ENCODE measurements around the gene B9D2.

DNA sequence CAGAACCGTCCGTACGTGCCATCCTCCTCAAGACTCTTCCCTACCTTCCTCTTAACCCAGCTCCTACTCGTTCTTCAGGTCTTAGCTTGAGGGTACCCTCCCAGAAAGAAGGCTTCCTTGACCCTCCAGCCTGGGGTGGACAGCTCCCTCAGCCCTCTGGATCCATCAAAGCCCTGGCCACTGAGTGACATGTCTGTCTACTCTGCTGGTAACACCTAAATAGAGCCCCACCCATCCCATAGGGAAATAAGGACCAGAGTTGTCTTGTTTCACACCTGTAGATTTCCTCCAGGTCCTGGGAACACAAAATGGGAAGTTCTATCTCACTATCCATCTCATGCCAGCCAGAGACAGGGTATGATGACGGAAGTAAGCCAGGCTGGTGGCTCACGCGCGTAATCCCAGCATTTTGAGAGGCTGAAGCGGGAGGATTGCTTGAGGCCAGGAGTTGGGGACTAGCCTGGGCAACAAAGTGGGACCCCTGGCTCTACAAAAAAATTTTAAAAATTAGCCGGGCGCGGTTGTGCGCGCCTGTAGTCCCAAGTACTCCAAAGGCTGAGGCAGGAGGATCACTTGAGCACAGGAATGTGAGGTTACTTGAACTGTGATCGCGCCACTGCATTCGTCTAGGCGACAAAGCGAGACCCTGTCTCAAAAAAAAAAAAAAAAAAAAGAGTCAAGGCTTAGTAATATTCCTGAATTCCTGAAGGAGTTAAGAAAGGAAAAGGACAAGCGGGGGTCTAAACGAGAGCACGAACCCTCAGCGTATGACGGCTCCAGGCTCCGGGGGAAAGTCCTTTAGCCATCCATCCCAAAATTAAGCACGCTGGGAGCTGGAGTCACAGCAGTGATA lies 54.5 kb downstream of the B9D2 start:
- no peak for TF ChIP-seq EZH2 (IDR thresholded peaks at IDR 0.05; ENCODE audit: low read length, unreplicated experiment)
- TF ChIP-seq, protein P1, sequence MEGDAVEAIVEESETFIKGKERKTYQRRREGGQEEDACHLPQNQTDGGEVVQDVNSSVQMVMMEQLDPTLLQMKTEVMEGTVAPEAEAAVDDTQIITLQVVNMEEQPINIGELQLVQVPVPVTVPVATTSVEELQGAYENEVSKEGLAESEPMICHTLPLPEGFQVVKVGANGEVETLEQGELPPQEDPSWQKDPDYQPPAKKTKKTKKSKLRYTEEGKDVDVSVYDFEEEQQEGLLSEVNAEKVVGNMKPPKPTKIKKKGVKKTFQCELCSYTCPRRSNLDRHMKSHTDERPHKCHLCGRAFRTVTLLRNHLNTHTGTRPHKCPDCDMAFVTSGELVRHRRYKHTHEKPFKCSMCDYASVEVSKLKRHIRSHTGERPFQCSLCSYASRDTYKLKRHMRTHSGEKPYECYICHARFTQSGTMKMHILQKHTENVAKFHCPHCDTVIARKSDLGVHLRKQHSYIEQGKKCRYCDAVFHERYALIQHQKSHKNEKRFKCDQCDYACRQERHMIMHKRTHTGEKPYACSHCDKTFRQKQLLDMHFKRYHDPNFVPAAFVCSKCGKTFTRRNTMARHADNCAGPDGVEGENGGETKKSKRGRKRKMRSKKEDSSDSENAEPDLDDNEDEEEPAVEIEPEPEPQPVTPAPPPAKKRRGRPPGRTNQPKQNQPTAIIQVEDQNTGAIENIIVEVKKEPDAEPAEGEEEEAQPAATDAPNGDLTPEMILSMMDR (conservative IDR thresholded peaks at IDR 0.05; ENCODE audit: low read depth, low read length): no peak

All from PC-3 (cell line).